ENCODE results near the gene PLAU.

DNA sequence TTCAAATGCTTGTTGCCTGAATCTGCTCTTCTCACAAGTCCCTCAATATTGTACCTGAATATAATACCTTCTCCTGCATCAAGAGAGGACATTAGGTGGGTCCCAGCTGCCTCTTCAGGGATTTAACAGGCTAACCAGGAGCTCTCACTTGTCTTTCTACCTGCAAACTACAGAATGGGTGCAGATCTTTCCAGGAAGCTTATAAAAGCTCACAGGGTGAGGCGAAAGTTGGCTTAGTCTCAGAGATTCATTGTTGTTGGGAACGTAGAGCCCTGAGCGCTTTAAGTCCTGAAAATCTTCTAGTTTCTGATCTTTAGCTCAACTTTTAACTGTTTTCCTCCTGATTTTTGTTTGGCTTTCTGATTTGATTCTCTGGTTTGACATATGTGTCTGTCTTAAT, 25.0 kb downstream of the PLAU start:
- TF ChIP-seq, protein P1, sequence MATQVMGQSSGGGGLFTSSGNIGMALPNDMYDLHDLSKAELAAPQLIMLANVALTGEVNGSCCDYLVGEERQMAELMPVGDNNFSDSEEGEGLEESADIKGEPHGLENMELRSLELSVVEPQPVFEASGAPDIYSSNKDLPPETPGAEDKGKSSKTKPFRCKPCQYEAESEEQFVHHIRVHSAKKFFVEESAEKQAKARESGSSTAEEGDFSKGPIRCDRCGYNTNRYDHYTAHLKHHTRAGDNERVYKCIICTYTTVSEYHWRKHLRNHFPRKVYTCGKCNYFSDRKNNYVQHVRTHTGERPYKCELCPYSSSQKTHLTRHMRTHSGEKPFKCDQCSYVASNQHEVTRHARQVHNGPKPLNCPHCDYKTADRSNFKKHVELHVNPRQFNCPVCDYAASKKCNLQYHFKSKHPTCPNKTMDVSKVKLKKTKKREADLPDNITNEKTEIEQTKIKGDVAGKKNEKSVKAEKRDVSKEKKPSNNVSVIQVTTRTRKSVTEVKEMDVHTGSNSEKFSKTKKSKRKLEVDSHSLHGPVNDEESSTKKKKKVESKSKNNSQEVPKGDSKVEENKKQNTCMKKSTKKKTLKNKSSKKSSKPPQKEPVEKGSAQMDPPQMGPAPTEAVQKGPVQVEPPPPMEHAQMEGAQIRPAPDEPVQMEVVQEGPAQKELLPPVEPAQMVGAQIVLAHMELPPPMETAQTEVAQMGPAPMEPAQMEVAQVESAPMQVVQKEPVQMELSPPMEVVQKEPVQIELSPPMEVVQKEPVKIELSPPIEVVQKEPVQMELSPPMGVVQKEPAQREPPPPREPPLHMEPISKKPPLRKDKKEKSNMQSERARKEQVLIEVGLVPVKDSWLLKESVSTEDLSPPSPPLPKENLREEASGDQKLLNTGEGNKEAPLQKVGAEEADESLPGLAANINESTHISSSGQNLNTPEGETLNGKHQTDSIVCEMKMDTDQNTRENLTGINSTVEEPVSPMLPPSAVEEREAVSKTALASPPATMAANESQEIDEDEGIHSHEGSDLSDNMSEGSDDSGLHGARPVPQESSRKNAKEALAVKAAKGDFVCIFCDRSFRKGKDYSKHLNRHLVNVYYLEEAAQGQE (IDR thresholded peaks at IDR 0.05; ENCODE audit: low read depth): no peak
- no peak for TF ChIP-seq EP300 (IDR thresholded peaks at IDR 0.05; ENCODE audit: borderline replicate concordance)

Data from Ishikawa (cell line).